ENCODE measurements around the gene NRBF2.

DNA sequence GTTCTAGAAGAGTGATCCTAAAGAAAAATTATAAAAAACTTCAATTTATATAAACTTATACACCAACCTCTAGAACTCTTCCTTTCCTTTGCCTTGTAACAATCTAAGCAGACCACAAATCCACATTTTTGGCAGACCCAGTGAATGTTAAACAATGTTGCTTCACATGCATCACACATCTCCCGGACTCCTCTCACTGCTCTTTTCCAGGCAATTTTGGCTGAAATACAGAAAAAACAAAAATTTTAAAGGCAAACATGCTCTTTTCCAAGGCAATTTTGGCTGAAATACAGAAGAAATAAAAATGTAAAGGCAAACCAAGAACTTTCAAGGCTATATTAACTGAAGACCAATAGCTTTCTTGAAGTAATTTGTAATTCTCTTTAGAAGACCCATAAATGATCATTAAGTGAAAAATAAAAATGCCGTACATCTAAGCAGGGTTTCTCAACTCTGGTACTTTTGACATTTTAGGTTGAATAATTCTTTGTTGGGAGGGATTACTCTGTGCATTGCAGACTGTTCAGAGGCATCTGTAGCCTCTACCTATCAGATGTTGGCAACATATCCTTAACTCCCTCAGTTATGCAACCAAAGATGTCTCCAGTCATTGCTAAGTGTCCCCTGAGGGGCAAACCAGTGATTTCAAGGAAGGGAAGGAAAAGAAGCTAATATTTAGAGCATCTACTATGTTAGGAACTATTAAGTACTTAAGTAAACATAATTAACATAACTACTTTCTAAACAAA is 64.4 kb downstream of the NRBF2 start:
- TF ChIP-seq, protein P1, sequence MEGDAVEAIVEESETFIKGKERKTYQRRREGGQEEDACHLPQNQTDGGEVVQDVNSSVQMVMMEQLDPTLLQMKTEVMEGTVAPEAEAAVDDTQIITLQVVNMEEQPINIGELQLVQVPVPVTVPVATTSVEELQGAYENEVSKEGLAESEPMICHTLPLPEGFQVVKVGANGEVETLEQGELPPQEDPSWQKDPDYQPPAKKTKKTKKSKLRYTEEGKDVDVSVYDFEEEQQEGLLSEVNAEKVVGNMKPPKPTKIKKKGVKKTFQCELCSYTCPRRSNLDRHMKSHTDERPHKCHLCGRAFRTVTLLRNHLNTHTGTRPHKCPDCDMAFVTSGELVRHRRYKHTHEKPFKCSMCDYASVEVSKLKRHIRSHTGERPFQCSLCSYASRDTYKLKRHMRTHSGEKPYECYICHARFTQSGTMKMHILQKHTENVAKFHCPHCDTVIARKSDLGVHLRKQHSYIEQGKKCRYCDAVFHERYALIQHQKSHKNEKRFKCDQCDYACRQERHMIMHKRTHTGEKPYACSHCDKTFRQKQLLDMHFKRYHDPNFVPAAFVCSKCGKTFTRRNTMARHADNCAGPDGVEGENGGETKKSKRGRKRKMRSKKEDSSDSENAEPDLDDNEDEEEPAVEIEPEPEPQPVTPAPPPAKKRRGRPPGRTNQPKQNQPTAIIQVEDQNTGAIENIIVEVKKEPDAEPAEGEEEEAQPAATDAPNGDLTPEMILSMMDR (conservative IDR thresholded peaks at IDR 0.05; ENCODE audit: low read depth, low read length): no peak
- TF ChIP-seq EZH2 (IDR thresholded peaks at IDR 0.05; ENCODE audit: borderline replicate concordance, low read depth, low read length, poor library complexity, severe bottlenecking): no peak
